Gastrocnemius medialis (tissue), 4 donors: Measurements from ENCODE around the gene FRMD5. TPM values are rescaled to one million over a fixed set of nuclear protein-coding genes. Genes with fewer than 3 reads are reported as not detected.

ENCODE experiments used
- ATAC-seq, 2 donors: fragments of 150-250 bp; one replicate each; pipeline ENCODE4 v1.9.1; 2016
- DNase-seq, 2 donors: peaks; one replicate each; pipeline ENCODE4 v3.0.0-alpha.2; 2019
- H3K27ac ChIP-seq, 4 donors: fragments of 200-600 bp; sonication (generic); 1 replicate in 1 of 4; 2 replicates in 3 of 4; pipeline ENCODE4 v1.5.1; 2016 to 2018; ENCODE audit warnings: mild to moderate bottlenecking in 2 of 4, moderate library complexity in 1 of 4
- H3K27me3 ChIP-seq, 3 donors: fragments of 200-600 bp; sonication (generic) in 2 of 3; 1 replicate in 1 of 3; 2 replicates in 2 of 3; pipeline versions ENCODE4 v1.5.1 to v1.6.0; 2016 to 2019; ENCODE audit warnings: mild to moderate bottlenecking in 1 of 3, moderate library complexity in 1 of 3
- H3K36me3 ChIP-seq, 2 donors: fragments of 200-600 bp; sonication (generic) in 1 of 2; one replicate each; pipeline ENCODE4 v1.5.1; 2017 to 2018
- H3K4me1 ChIP-seq, 2 donors: fragments of 200-600 bp; sonication (generic) in 1 of 2; one replicate each; pipeline ENCODE4 v1.5.1; 2016 to 2017; ENCODE audit warnings: mild to moderate bottlenecking in 2 of 2
- H3K4me3 ChIP-seq, 4 donors: fragments of 200-600 bp; sonication (generic) in 3 of 4; 1 replicate in 1 of 4; 2 replicates in 3 of 4; pipeline ENCODE4 v1.5.1; 2016 to 2019; ENCODE audit warnings: mild to moderate bottlenecking in 2 of 4
- H3K9me3 ChIP-seq, 3 donors: fragments of 200-600 bp; sonication (generic) in 2 of 3; 1 replicate in 1 of 3; 2 replicates in 2 of 3; pipeline ENCODE4 v1.5.1; 2016 to 2019
- POLR2A ChIP-seq, 2 donors: fragments of 450-650 bp; IDR thresholded peaks; one replicate each; pipeline ENCODE4 v1.6.1; 2017; ENCODE audit warnings: antibody characterized with exemption in 2 of 2, mild to moderate bottlenecking in 2 of 2, moderate library complexity in 2 of 2
- in situ Hi-C, 4 donors: fragments of 200-750 bp; cut with MboI; loops; one replicate each; pipeline versions ENCODE4 v1.15.0 to v1.8.0; 2017; ENCODE audit warnings: low sequenced_read_pairs in 4 of 4
- intact Hi-C: fragments of 100-400 bp; cut with DNase I; formaldehyde crosslinking; loops from one replicate; pipeline ENCODE4 v1.15.1; 2023; ENCODE audit warnings: low total_unique reads
- total RNA-seq, 4 donors: library from RNA; depleted of rRNA; stranded (reverse); fragments of >200 nt; gene quantifications; one replicate each; pipeline versions ENCODE4 v1.1.0 to v1.2.3, GENCODE V29; 2016
- TF ChIP-seq, protein P1 (sequence below), 5 experiments: fragments of 450-650 bp in 3 of 5; fragments of 200-600 bp in 2 of 5; sonication (generic) in 2 of 5; IDR thresholded peaks in 4 of 5; conservative IDR thresholded peaks in 1 of 5; 1 replicate in 4 of 5; 2 replicates in 1 of 5; pipeline ENCODE4 v1.5.1; 2016 to 2019; ENCODE audit warnings: antibody characterized with exemption in 5 of 5, mild to moderate bottlenecking in 3 of 5, moderate library complexity in 3 of 5

FRMD5 gene
- total RNA-seq, 4 donors from 2014 or later, result 0.04 TPM; not detected in 3

DNA sequence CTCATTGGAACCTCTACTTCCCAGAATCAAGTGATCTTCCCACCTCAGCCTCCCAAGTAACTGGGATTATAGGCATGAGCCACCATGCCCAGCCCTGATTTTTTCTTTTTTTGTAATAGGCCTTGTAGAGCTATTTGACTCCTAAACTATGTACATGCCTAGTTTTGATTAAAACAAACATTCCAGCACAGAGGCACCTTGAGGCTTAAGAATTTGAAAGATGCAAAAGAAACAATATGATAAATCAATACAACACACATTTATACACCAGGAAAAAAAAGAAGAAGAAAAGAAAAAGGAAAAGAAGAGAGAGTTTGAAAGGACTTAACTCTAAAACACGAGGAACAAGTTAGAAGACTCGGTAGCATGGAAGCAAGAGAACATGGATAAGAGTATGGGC lies 13.9 kb upstream of the FRMD5 start:
- no peaks in the 10 kb centered on the region for H3K36me3 ChIP-seq
- H3K4me1 ChIP-seq, result no peaks in the 10 kb centered on the region
- TF ChIP-seq, protein P1, sequence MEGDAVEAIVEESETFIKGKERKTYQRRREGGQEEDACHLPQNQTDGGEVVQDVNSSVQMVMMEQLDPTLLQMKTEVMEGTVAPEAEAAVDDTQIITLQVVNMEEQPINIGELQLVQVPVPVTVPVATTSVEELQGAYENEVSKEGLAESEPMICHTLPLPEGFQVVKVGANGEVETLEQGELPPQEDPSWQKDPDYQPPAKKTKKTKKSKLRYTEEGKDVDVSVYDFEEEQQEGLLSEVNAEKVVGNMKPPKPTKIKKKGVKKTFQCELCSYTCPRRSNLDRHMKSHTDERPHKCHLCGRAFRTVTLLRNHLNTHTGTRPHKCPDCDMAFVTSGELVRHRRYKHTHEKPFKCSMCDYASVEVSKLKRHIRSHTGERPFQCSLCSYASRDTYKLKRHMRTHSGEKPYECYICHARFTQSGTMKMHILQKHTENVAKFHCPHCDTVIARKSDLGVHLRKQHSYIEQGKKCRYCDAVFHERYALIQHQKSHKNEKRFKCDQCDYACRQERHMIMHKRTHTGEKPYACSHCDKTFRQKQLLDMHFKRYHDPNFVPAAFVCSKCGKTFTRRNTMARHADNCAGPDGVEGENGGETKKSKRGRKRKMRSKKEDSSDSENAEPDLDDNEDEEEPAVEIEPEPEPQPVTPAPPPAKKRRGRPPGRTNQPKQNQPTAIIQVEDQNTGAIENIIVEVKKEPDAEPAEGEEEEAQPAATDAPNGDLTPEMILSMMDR (IDR thresholded peaks at IDR 0.05 in 4 of 5, conservative IDR thresholded peaks at IDR 0.05 in 1 of 5), result no peak
- TF ChIP-seq POLR2A (IDR thresholded peaks at IDR 0.05), result no peak
- ATAC-seq (no peak), DNase-seq (no peak)
- no peak overlapping the region for H3K27ac ChIP-seq
- H3K4me3 ChIP-seq, result no peak overlapping the region
- H3K27me3 ChIP-seq, result peaks cover 0 to 7% (median 0%) of the 10 kb centered on the region in 3 donors
- intact Hi-C loops, result no loop called here
- in situ Hi-C loops, result loop anchor here in 1 of 4 donors (25.0 kb wide), 1 partner anchor 322 kb away; no protein-coding TSS in a partner anchor
- no peaks in the 10 kb centered on the region for H3K9me3 ChIP-seq

DNA sequence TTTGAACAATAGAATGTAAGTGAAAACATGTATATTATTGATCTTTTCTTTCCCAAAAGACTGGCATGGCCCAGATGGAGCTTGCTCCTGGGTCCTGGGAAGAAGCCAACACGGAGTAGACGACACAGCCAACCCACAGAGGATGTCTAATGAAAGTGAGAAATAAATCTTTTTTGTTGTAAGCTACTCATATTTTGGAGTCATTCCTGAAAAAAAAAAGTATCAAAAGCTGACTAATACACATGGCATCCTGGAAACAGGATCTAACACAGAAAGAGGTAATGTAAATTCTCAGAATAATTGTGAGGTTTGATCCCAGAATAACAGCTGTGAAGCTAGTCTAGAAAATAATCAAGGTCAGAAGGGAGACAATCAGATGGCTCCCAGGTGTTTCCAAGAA lies 12.6 kb upstream of the FRMD5 start:
- H3K27ac ChIP-seq, result no peak overlapping the region
- intact Hi-C loops (no loop called here), in situ Hi-C loops (loop anchor here in 1 of 4 donors (25.0 kb wide), 1 partner anchor 320 kb away; no protein-coding TSS in a partner anchor)
- TF ChIP-seq, protein P1 (IDR thresholded peaks at IDR 0.05 in 4 of 5, conservative IDR thresholded peaks at IDR 0.05 in 1 of 5), result no peak
- no peak for TF ChIP-seq POLR2A (IDR thresholded peaks at IDR 0.05)
- ATAC-seq, result no peak
- H3K4me1 ChIP-seq, result no peaks in the 10 kb centered on the region
- H3K4me3 ChIP-seq, result no peak overlapping the region
- peaks cover 0 to 7% (median 0%) of the 10 kb centered on the region in 3 donors for H3K27me3 ChIP-seq
- no peaks in the 10 kb centered on the region for H3K36me3 ChIP-seq
- DNase-seq, result no peak
- H3K9me3 ChIP-seq, result no peaks in the 10 kb centered on the region

DNA sequence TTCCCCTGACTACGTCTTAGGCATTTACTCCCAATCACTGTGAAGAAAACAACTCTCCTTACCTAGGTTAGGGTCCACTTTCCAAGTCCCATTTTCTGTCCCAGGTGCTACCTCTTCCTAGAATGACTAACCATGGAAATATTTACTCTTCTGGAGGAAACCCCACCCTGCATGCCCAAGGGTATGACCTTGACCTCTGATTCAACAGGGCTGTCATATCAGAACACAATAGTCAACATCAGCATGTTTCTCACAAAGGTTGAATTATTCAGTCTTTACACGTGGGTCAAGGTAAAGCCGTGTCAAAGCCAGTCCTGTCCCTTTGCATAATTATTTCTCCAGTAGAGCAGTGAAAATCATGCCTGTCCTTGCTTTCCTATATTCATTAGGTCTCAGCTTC lies 4.3 kb upstream of the FRMD5 start:
- intact Hi-C loops (no loop called here), in situ Hi-C loops (no loop called here)
- peaks cover 18 to 28% (median 22%) of the 10 kb centered on the region in 3 donors for H3K27me3 ChIP-seq
- no peak for DNase-seq
- no peak for TF ChIP-seq POLR2A (IDR thresholded peaks at IDR 0.05)
- TF ChIP-seq, protein P1 (IDR thresholded peaks at IDR 0.05 in 4 of 5, conservative IDR thresholded peaks at IDR 0.05 in 1 of 5), result no peak
- H3K4me3 ChIP-seq, result no peak overlapping the region
- no peaks in the 10 kb centered on the region for H3K9me3 ChIP-seq
- no peaks in the 10 kb centered on the region for H3K36me3 ChIP-seq
- no peak for ATAC-seq
- peaks cover 2 to 6% of the 10 kb centered on the region in 2 donors for H3K4me1 ChIP-seq
- H3K27ac ChIP-seq, result no peak overlapping the region

DNA sequence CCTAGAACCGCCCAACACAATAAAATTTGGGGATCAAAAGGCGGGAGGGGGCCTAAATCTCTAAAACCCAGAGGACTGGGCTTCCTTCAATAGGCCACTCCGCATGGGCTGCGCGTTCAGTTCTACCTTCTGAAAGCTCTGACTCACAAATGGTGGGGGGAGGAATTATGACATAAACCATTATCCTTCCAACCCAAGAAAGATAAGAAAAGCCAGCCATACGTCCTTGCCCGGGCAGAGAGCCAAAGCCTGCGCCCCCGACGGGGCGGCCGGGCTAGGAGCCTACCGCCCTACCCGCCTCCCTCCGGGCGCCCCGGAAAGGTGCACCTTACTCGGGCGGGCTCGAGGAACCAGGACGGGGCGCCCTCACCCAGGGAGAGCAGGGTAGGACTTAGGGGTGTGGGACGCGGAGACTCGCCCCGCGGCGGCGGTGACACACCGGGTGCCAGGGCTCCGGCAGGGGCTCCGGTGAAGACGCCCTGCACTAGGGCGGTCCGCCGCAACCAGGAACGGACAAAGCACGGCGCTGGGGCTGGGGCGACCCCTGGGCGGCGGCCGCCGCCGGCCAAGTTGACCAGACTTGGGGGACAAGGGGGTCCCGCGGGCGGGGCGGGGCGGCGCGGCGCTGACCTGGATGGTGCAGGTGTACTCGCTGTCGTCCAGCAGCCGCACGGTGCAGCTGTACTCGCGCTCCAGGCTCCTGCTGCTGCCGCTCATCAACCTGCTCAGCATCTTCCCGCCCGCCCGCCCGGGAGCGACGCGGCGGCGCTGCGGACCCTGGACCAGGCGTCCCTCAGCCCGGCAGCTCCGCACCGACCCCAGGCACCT lies 534 bp downstream of the FRMD5 start:
- in situ Hi-C loops (no loop called here), intact Hi-C loops (no loop called here)
- DNase-seq, result no peak
- Histone ChIP-seq H3K27me3 (peaks cover 39 to 65% (median 50%) of the 10 kb centered on the region in 3 donors), H3K4me1 (peaks cover 10 to 13% of the 10 kb centered on the region in 2 donors), H3K36me3 (no peaks in the 10 kb centered on the region), H3K9me3 (no peaks in the 10 kb centered on the region), H3K4me3 (peak overlapping the region; percentile 40 to 58 (median 54)), H3K27ac (no peak overlapping the region)
- TF ChIP-seq POLR2A (IDR thresholded peaks at IDR 0.05), result no peak
- ATAC-seq, result peak; percentile 11 to 20

DNA sequence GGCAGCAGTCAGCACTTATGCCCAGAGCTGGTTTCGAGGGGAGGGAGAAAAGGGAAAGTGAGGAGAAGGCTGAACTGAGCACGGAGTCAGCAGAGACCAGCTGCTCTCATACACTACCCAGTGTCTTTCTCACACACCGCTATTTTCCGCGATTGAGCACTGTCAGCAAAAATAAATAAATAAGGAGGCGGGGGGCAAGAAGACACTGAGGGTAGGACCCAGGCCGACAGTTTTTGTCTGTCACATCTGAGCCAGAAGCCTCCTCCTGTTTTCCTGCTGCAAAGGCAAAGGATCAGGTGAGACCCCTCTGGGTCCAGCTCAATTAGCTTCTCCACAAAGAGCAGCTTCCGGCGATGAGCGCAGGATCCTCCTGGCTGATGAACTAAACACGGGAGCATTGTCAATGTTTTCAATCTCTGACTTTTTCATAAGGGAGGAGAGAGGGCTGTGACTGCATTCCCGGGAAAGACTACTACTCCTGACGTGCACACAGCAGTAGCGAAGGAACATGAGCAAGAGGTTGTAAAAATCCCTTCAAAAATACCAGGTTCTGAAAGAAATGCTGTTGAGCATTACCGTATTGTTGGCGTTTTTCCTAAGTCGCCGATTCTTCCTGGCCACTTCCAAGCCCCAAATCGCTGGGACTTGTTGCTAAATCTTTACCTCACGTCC lies 1.3 kb downstream of the FRMD5 start:
- DNase-seq (no peak), ATAC-seq (no peak)
- intact Hi-C loops (no loop called here), in situ Hi-C loops (no loop called here)
- Histone ChIP-seq H3K9me3 (no peaks in the 10 kb centered on the region), H3K27ac (no peak overlapping the region), H3K27me3 (peaks cover 39 to 66% (median 50%) of the 10 kb centered on the region in 3 donors), H3K4me1 (peaks cover 10 to 13% of the 10 kb centered on the region in 2 donors), H3K36me3 (no peaks in the 10 kb centered on the region), H3K4me3 (peak overlapping the region in 3 of 4 donors; percentile 53 to 58 (median 56))
- no peak for TF ChIP-seq POLR2A (IDR thresholded peaks at IDR 0.05)
- TF ChIP-seq, protein P1 (IDR thresholded peaks at IDR 0.05 in 4 of 5, conservative IDR thresholded peaks at IDR 0.05 in 1 of 5), result no peak
